Fibroblast of skin of back (primary cell): Measurements from ENCODE around the gene KCNS3.
A peak's percentile ranks its signal among the peaks of the same experiment; 100 is the strongest.

Experiments used
- DNase-seq: peaks from one replicate; pipeline ENCODE4 v3.0.0-alpha.2; 2013

The KCNS3 gene

GRCh38 chr2:17877811-17878280, 621 bp upstream of the KCNS3 start:
- peak; percentile 6 for DNase-seq

GRCh38 chr2:17879137-17879912, 858 bp downstream of the KCNS3 start:
- DNase-seq, result peak; percentile 47

GRCh38 chr2:17879913-17880274, 1.4 kb downstream of the KCNS3 start:
- DNase-seq, result no peak

GRCh38 chr2:17892770-17893534, 14.5 kb downstream of the KCNS3 start:
- no peak for DNase-seq

GRCh38 chr2:17894005-17894404, 15.5 kb downstream of the KCNS3 start:
- no peak for DNase-seq

GRCh38 chr2:17894556-17894955, 16.1 kb downstream of the KCNS3 start:
- DNase-seq, result no peak

GRCh38 chr2:17899871-17900270, 21.4 kb downstream of the KCNS3 start:
- DNase-seq, result no peak

GRCh38 chr2:17901246-17901645, 22.8 kb downstream of the KCNS3 start:
- no peak for DNase-seq

- no peak for DNase-seq
These were observed 32.5 kb downstream of the KCNS3 start for GRCh38 chr2:17910980-17911379.

- DNase-seq, result no peak
These were observed 33.2 kb downstream of the KCNS3 start for GRCh38 chr2:17911491-17912260.

GRCh38 chr2:17912266-17912691, 33.8 kb downstream of the KCNS3 start:
- no peak for DNase-seq

GRCh38 chr2:17915099-17915498, 36.6 kb downstream of the KCNS3 start:
- no peak for DNase-seq

GRCh38 chr2:17915811-17916518, 37.5 kb downstream of the KCNS3 start:
- no peak for DNase-seq

- no peak for DNase-seq
These were observed 38.1 kb downstream of the KCNS3 start for GRCh38 chr2:17916584-17916983.

- no peak for DNase-seq
These were observed 40.3 kb downstream of the KCNS3 start for GRCh38 chr2:17918789-17919188.

GRCh38 chr2:17930773-17931172, 52.3 kb downstream of the KCNS3 start:
- no peak for DNase-seq

- no peak for DNase-seq
These were observed 54.8 kb downstream of the KCNS3 start for GRCh38 chr2:17933256-17933655.

- peak; percentile 91 for DNase-seq
These were observed 56.3 kb downstream of the KCNS3 start for GRCh38 chr2:17934721-17935120.

- DNase-seq, result no peak
These were observed 56.9 kb downstream of the KCNS3 start for GRCh38 chr2:17935242-17935885.

- DNase-seq, result no peak
These were observed 58.1 kb downstream of the KCNS3 start for GRCh38 chr2:17936599-17936998.

- no peak for DNase-seq
These were observed 61.7 kb downstream of the KCNS3 start for GRCh38 chr2:17940091-17940630.

GRCh38 chr2:17943444-17943843, 65.0 kb downstream of the KCNS3 start:
- no peak for DNase-seq
